ENCODE results near the gene SVEP1. TPM values are rescaled to one million over a fixed set of nuclear protein-coding genes. Genes with fewer than 3 reads are reported as not detected.

The SVEP1 gene
- total and polyA plus RNA-seq, 7 donors, result 0.78 to 16.3 (median 5.5) TPM

GRCh38 chr9:110575945-110576344 is 3.6 kb downstream of the SVEP1 start:
- ATAC-seq (no peak), DNase-seq (no peak)
- peak overlapping the region; percentile 62 for H3K4me3 ChIP-seq
- TF ChIP-seq, protein P1, sequence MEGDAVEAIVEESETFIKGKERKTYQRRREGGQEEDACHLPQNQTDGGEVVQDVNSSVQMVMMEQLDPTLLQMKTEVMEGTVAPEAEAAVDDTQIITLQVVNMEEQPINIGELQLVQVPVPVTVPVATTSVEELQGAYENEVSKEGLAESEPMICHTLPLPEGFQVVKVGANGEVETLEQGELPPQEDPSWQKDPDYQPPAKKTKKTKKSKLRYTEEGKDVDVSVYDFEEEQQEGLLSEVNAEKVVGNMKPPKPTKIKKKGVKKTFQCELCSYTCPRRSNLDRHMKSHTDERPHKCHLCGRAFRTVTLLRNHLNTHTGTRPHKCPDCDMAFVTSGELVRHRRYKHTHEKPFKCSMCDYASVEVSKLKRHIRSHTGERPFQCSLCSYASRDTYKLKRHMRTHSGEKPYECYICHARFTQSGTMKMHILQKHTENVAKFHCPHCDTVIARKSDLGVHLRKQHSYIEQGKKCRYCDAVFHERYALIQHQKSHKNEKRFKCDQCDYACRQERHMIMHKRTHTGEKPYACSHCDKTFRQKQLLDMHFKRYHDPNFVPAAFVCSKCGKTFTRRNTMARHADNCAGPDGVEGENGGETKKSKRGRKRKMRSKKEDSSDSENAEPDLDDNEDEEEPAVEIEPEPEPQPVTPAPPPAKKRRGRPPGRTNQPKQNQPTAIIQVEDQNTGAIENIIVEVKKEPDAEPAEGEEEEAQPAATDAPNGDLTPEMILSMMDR (IDR thresholded peaks at IDR 0.05), result no peak
- no peaks in the 10 kb centered on the region for H3K4me1 ChIP-seq
- H3K27me3 ChIP-seq (ENCODE audit: insufficient read depth in 3 of 3, low read length in 2 of 3), result peaks cover 3 to 35% (median 10%) of the 10 kb centered on the region in 3 donors
- no peaks in the 10 kb centered on the region for H3K9me3 ChIP-seq
- intact Hi-C loops (cut with DNase I), result no loop called here
- no peak overlapping the region for H3K27ac ChIP-seq
- no peaks in the 10 kb centered on the region for H3K36me3 ChIP-seq (ENCODE audit: insufficient read depth in 1 of 2, low read depth in 1 of 2)

- intact Hi-C loops (cut with DNase I), result no loop called here
- 49 to 61% (median 54%) methylated on average over 5 of the region's 5 CpGs for WGBS, 3 donors
- H3K36me3 ChIP-seq (ENCODE audit: insufficient read depth in 1 of 2, low read depth in 1 of 2), result no peaks in the 10 kb centered on the region
- H3K4me1 ChIP-seq, result no peaks in the 10 kb centered on the region
- no peak for ATAC-seq
- no peak overlapping the region for H3K4me3 ChIP-seq
- H3K27me3 ChIP-seq (ENCODE audit: insufficient read depth in 3 of 3, low read length in 2 of 3), result peaks cover 0 to 27% (median 10%) of the 10 kb centered on the region in 3 donors
- peak; percentile 28 to 53 for DNase-seq
- no peak overlapping the region for H3K27ac ChIP-seq
- no peaks in the 10 kb centered on the region for H3K9me3 ChIP-seq
- TF ChIP-seq, protein P1 (IDR thresholded peaks at IDR 0.05), result no peak
Measured at GRCh38 chr9:110575169-110575568, 4.4 kb downstream of the SVEP1 start.

- H3K27me3 ChIP-seq (ENCODE audit: insufficient read depth in 3 of 3, low read length in 2 of 3), result peaks cover 0 to 11% (median 0%) of the 10 kb centered on the region in 3 donors
Measured at GRCh38 chr9:110573305-110573704, 6.2 kb downstream of the SVEP1 start.

GRCh38 chr9:110571801-110572483 is 7.6 kb downstream of the SVEP1 start:
- Histone ChIP-seq H3K27ac (no peak overlapping the region), H3K36me3 (ENCODE audit: insufficient read depth in 1 of 2, low read depth in 1 of 2) (no peaks in the 10 kb centered on the region), H3K9me3 (no peaks in the 10 kb centered on the region), H3K4me1 (no peaks in the 10 kb centered on the region), H3K4me3 (no peak overlapping the region), H3K27me3 (ENCODE audit: insufficient read depth in 3 of 3, low read length in 2 of 3) (no peaks in the 10 kb centered on the region)
- WGBS, 3 donors, result 68 to 79% (median 72%) methylated on average over 2 of the region's 2 CpGs
- DNase-seq, result no peak
- intact Hi-C loops (cut with DNase I), result no loop called here
- no peak for ATAC-seq
- TF ChIP-seq, protein P1 (IDR thresholded peaks at IDR 0.05), result no peak

More at GRCh38 chr9:110573305-110573704, 6.2 kb downstream of the SVEP1 start:
- Histone ChIP-seq H3K9me3 (no peaks in the 10 kb centered on the region), H3K4me1 (no peaks in the 10 kb centered on the region), H3K36me3 (ENCODE audit: insufficient read depth in 1 of 2, low read depth in 1 of 2) (no peaks in the 10 kb centered on the region), H3K27ac (no peak overlapping the region), H3K4me3 (no peak overlapping the region)
- no peak for DNase-seq
- intact Hi-C loops (cut with DNase I), result no loop called here
- 47 to 61% (median 51%) methylated on average over 6 of the region's 6 CpGs for WGBS, 3 donors
- TF ChIP-seq, protein P1 (IDR thresholded peaks at IDR 0.05), result no peak
- ATAC-seq, result no peak

DNA sequence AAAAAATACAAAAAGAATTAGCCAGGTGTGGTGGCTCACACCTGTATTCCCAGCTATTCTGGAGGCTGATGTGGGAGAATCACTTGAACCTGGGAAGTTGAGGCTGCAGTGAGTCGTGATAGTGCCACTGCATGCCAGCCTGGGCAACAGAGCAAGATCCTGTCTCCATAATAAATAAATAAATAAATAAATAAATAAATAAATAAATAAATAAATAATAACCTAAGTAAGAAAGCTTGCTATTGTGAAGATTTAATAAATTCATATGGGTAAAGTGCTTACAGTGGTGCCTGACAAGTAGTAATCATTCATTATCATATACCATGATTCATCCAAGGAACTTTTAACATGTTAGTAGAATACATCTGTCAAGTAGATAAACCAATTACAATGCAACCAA is 13.4 kb downstream of the SVEP1 start:
- WGBS, 3 donors, result 79 to 96% (median 91%) methylated on average over 1 of the region's 1 CpG

More for the DNA sequence above, 13.4 kb downstream of the SVEP1 start:
- no peak for ATAC-seq
- intact Hi-C loops (cut with DNase I), result no loop called here
- H3K4me1 ChIP-seq, result no peaks in the 10 kb centered on the region
- peaks cover 0 to 2% (median 0%) of the 10 kb centered on the region in 3 donors for H3K27me3 ChIP-seq (ENCODE audit: insufficient read depth in 3 of 3, low read length in 2 of 3)
- H3K4me3 ChIP-seq, result no peak overlapping the region
- no peaks in the 10 kb centered on the region for H3K9me3 ChIP-seq
- DNase-seq, result no peak
- TF ChIP-seq, protein P1 (IDR thresholded peaks at IDR 0.05), result no peak
- no peak overlapping the region for H3K27ac ChIP-seq
- no peaks in the 10 kb centered on the region for H3K36me3 ChIP-seq (ENCODE audit: insufficient read depth in 1 of 2, low read depth in 1 of 2)
